HCT116 (cell line): ENCODE data around the gene LIN28A. TPM values are rescaled to one million over a fixed set of nuclear protein-coding genes. Genes with fewer than 3 reads are reported as not detected.
A peak's percentile ranks its signal among the peaks of the same experiment; 100 is the strongest.

Experiments
- ATAC-seq: fragments of 200-7000 bp; cut with Tn5 transposase; 2 replicates; pipeline ENCODE4 v1.9.1; 2020; ENCODE audit warnings: mild to moderate bottlenecking, moderate library complexity
- BruUV-seq: library from RNA; stranded (reverse); fragments of 400-500 nt; replicated peaks from 2 replicates; lab custom pipeline; 2021; lab: Mats Ljungman, UMichigan
- CTCF ChIA-PET: fragments of 300-600 bp; sonication (Branson Sonifier 250); formaldehyde crosslinking; loops from one replicate; lab custom pipeline; 2021; ENCODE audit warnings: antibody characterized with exemption; lab: Charles Lee
- POLR2A ChIA-PET: fragments of 300-600, 350-600 bp; sonication (Branson Sonifier 250); formaldehyde crosslinking; loops from one replicate; lab custom pipeline; 2021; ENCODE audit warnings: antibody characterized with exemption; lab: Charles Lee
- RAD21 ChIA-PET, 2 experiments: fragments of 300-600 bp; sonication (Branson Sonifier 250); formaldehyde crosslinking; loops; one replicate each; lab custom pipeline; 2023; ENCODE audit warnings: low total read pairs in 2 of 2; ENCODE audit not compliant: uncharacterized antibody in 2 of 2, unreplicated experiment in 2 of 2, low non-redundant PET in 1 of 2; lab: Charles Lee
- DNase-seq: peaks from one replicate; pipeline ENCODE4 v3.0.0-alpha.2; 2010; ENCODE audit warnings: low read depth, low spot score
- H2AFZ ChIP-seq: fragments of 200-600 bp; shearing (Covaris generic), sonication (generic); 2 replicates; pipeline ENCODE4 v1.6.1; 2017; ENCODE audit warnings: low read depth, mixed run types, mixed read lengths, antibody characterized with exemption, low read length; ENCODE audit not compliant: poor library complexity, severe bottlenecking
- H3K27ac ChIP-seq: 2 replicates; pipeline ENCODE4 v1.5.1; 2012; ENCODE audit warnings: low read depth, low read length
- H3K27me3 ChIP-seq: fragments of 200-600 bp; sonication (generic); 2 replicates; pipeline ENCODE4 v1.6.1; 2016; ENCODE audit warnings: mixed run types, low read length, mixed read lengths; ENCODE audit not compliant: insufficient read depth
- H3K36me3 ChIP-seq, 2 experiments: fragments of 200-500 bp in 1 of 2; fragments of 200-600 bp in 1 of 2; sonication (Bioruptor generic) in 1 of 2; sonication (generic) in 1 of 2; 2 replicates each; pipeline versions ENCODE4 v1.5.1 to v1.6.1; 2014 to 2016; ENCODE audit warnings: low read length in 2 of 2, inconsistent platforms in 1 of 2, mixed read lengths in 1 of 2, mixed run types in 1 of 2; ENCODE audit not compliant: insufficient read depth in 2 of 2, control insufficient read depth in 1 of 2
- H3K4me1 ChIP-seq, 2 experiments: fragments of 200-600 bp in 1 of 2; sonication (generic) in 1 of 2; 2 replicates each; pipeline versions ENCODE4 v1.5.1 to v1.6.1; 2012 to 2017; ENCODE audit warnings: low read length in 2 of 2, inconsistent platforms in 1 of 2, mild to moderate bottlenecking in 1 of 2, mixed read lengths in 1 of 2, mixed run types in 1 of 2, moderate library complexity in 1 of 2; ENCODE audit not compliant: insufficient read depth in 2 of 2, control insufficient read depth in 1 of 2
- H3K4me2 ChIP-seq: fragments of 200-600 bp; sonication (generic); 2 replicates; pipeline ENCODE4 v1.6.1; 2017; ENCODE audit warnings: mixed run types, low read length, mixed read lengths
- H3K4me3 ChIP-seq, 2 experiments: fragments of 200-600 bp in 1 of 2; sonication (generic) in 1 of 2; replicated peaks in 1 of 2; 2 replicates each; pipeline ENCODE4 v1.5.1; 2011 to 2016; ENCODE audit warnings: low read length in 2 of 2, control low read depth in 1 of 2, low read depth in 1 of 2, mild to moderate bottlenecking in 1 of 2, mixed read lengths in 1 of 2, mixed run types in 1 of 2
- H3K79me2 ChIP-seq: fragments of 200-600 bp; sonication (generic); 2 replicates; pipeline ENCODE4 v1.6.1; 2017; ENCODE audit warnings: mild to moderate bottlenecking, mixed run types, low read length, moderate library complexity, mixed read lengths; ENCODE audit not compliant: insufficient read depth
- H3K9ac ChIP-seq: fragments of 200-600 bp; sonication (generic); 2 replicates; pipeline ENCODE4 v1.6.1; 2016; ENCODE audit warnings: low read length, mixed read lengths
- H3K9me2 ChIP-seq: fragments of 200-600 bp; sonication (generic), shearing (Covaris generic); 2 replicates; pipeline ENCODE4 v1.6.1; 2017; ENCODE audit warnings: mixed run types, mild to moderate bottlenecking, moderate library complexity; ENCODE audit not compliant: insufficient read depth
- H3K9me3 ChIP-seq, 2 experiments: fragments of 200-500 bp in 1 of 2; fragments of 200-600 bp in 1 of 2; sonication (Bioruptor generic) in 1 of 2; sonication (generic) in 1 of 2; 2 replicates each; pipeline ENCODE4 v1.6.1; 2014 to 2017; ENCODE audit warnings: low read length in 2 of 2, mixed read lengths in 2 of 2, inconsistent platforms in 1 of 2, low read depth in 1 of 2, mild to moderate bottlenecking in 1 of 2, mixed run types in 1 of 2, moderate library complexity in 1 of 2; ENCODE audit not compliant: control insufficient read depth in 1 of 2, insufficient read depth in 1 of 2
- H4K20me1 ChIP-seq: fragments of 200-600 bp; sonication (generic), shearing (Covaris generic); 2 replicates; pipeline ENCODE4 v1.6.1; 2017; ENCODE audit warnings: mixed run types, mild to moderate bottlenecking, moderate library complexity; ENCODE audit not compliant: insufficient read depth
- CEBPB ChIP-seq: IDR thresholded peaks from 2 replicates; pipeline ENCODE4 v1.6.1; 2012; ENCODE audit warnings: low read depth
- EGR1 ChIP-seq: IDR thresholded peaks from 2 replicates; pipeline ENCODE4 v1.6.1; 2012; ENCODE audit warnings: low read depth
- ELF1 ChIP-seq: IDR thresholded peaks from 2 replicates; pipeline ENCODE4 v1.6.1; 2012; ENCODE audit warnings: low read depth, borderline replicate concordance
- EZH2 ChIP-seq: fragments of 200-600 bp; sonication (generic); IDR thresholded peaks from 2 replicates; pipeline ENCODE4 v1.6.1; 2017; ENCODE audit warnings: antibody characterized with exemption, mixed run types
- EZH2phosphoT487 ChIP-seq: fragments of 200-600 bp; IDR thresholded peaks from 2 replicates; pipeline ENCODE4 v1.6.1; 2018; ENCODE audit warnings: antibody characterized with exemption, borderline replicate concordance
- FOSL1 ChIP-seq: IDR thresholded peaks from 2 replicates; pipeline ENCODE4 v1.6.1; 2012; ENCODE audit warnings: low read depth
- MAX ChIP-seq: IDR thresholded peaks from 2 replicates; pipeline ENCODE4 v1.6.1; 2012
- POLR2A ChIP-seq: IDR thresholded peaks from 2 replicates; pipeline ENCODE4 v1.7.0; 2011; ENCODE audit warnings: borderline replicate concordance; ENCODE audit not compliant: insufficient read depth, insufficient read length; ENCODE audit errors: extremely low read depth
- POLR2AphosphoS5 ChIP-seq: IDR thresholded peaks from 2 replicates; pipeline ENCODE4 v1.6.1; 2011; ENCODE audit warnings: mild to moderate bottlenecking, low read depth, low read length, moderate library complexity
- RAD21 ChIP-seq: IDR thresholded peaks from 2 replicates; pipeline ENCODE4 v1.6.1; 2012; ENCODE audit warnings: low read depth, mild to moderate bottlenecking
- REST ChIP-seq: IDR thresholded peaks from 2 replicates; pipeline ENCODE4 v1.6.1; 2012; ENCODE audit warnings: low read depth
- SIN3A ChIP-seq: IDR thresholded peaks from 2 replicates; pipeline ENCODE4 v1.6.1; 2012; ENCODE audit warnings: low read depth
- SP1 ChIP-seq: IDR thresholded peaks from 2 replicates; pipeline ENCODE4 v1.6.1; 2012; ENCODE audit warnings: low read depth
- TCF7L2 ChIP-seq: IDR thresholded peaks from 2 replicates; pipeline ENCODE4 v1.7.0; 2011; ENCODE audit warnings: borderline replicate concordance, inconsistent platforms; ENCODE audit not compliant: insufficient read depth, insufficient read length; ENCODE audit errors: extremely low read depth
- YY1 ChIP-seq: IDR thresholded peaks from 2 replicates; pipeline ENCODE4 v1.6.1; 2011; ENCODE audit warnings: low read length, low read depth, moderate library complexity, mild to moderate bottlenecking; ENCODE audit not compliant: insufficient replicate concordance; ENCODE audit errors: extremely low read depth
- ZBTB33 ChIP-seq: IDR thresholded peaks from 2 replicates; pipeline ENCODE4 v1.6.1; 2011; ENCODE audit warnings: mild to moderate bottlenecking, low read length, moderate library complexity; ENCODE audit not compliant: insufficient replicate concordance; ENCODE audit errors: extremely low read depth
- ZNF274 ChIP-seq: fragments of 200-500 bp; sonication (Bioruptor generic); IDR thresholded peaks from 2 replicates; pipeline ENCODE4 v1.6.1; 2014; ENCODE audit warnings: mild to moderate bottlenecking, low read depth, low read length, inconsistent platforms
- intact Hi-C: fragments of 100-400 bp; cut with micrococcal nuclease; formaldehyde crosslinking; loops from 2 replicates; pipeline ENCODE4 v1.10.0; 2022
- total RNA-seq: library from RNA; stranded (reverse); gene quantifications from one replicate; pipeline ENCODE4 v1.2.1, GENCODE V29; 2021; ENCODE audit not compliant: unreplicated experiment

LIN28A gene
- total RNA-seq, 1 experiment from 2014 or later, result 1.4 TPM

- no peaks in the 10 kb centered on the region for H3K27me3 ChIP-seq
- no peak for ATAC-seq
- H3K27ac ChIP-seq, result peak overlapping the region; percentile 7; the same call in 1 of the 2 replicates
- CTCF ChIA-PET, result interaction anchor here (1.1 to 2.0 kb wide), 4 partner anchors 25 to 52 kb away, joined by 4 to 9 read pairs (median 6); partner anchors contain the start of gene DHDDS
- H3K9me3 ChIP-seq, result no peaks in the 10 kb centered on the region
- H3K4me3 ChIP-seq, result no peak overlapping the region
- intact Hi-C loops, result no loop called here
- TF ChIP-seq TCF7L2 (no peak), ZBTB33 (no peak), REST (no peak), POLR2AphosphoS5 (no peak), EZH2 (no peak), SP1 (no peak), POLR2A (no peak), MAX (no peak), FOSL1 (no peak), CEBPB (no peak), ELF1 (no peak), EZH2phosphoT487 (no peak), EGR1 (no peak), RAD21 (no peak), ZNF274 (no peak), SIN3A (no peak), YY1 (no peak)
- H3K4me2 ChIP-seq, result no peak overlapping the region
- H3K79me2 ChIP-seq, result peaks cover 16% of the 10 kb centered on the region
- H2AFZ ChIP-seq, result no peak overlapping the region
- POLR2A ChIA-PET, result no interaction called here
- peaks cover 11 to 34% of the 10 kb centered on the region in 2 experiments for H3K36me3 ChIP-seq
- no peak for DNase-seq
- no TSS peak for BruUV-seq
- peaks cover 16% of the 10 kb centered on the region; the same call in 1 of the 2 replicates for H4K20me1 ChIP-seq
- H3K9me2 ChIP-seq, result no peaks in the 10 kb centered on the region
- H3K9ac ChIP-seq, result no peak overlapping the region
- RAD21 ChIA-PET, result no interaction called here
- H3K4me1 ChIP-seq, result peaks cover 13 to 39% of the 10 kb centered on the region in 2 experiments
Measured at GRCh38 chr1:26469558-26469957, 58.9 kb downstream of the LIN28A start.
